GM11168 (cell line): ENCODE results near the gene JAK3.
"Not testable (repeated sequence)": the region's sequence is repeated elsewhere in the genome, so short reads cannot be mapped to it uniquely, and the experiment has no call there.

Experiments
- in situ Hi-C: fragments of 300-500 bp; cut with MboI; formaldehyde crosslinking; loops from one replicate; pipeline ENCODE4 v1.12.0; 2022; ENCODE audit warnings: low sequenced_read_pairs; ENCODE audit not compliant: unreplicated experiment

Gene JAK3

GRCh38 chr19:17847538-17848366, at the start of gene JAK3:
TSS of gene JAK3 (minus strand) at chr19:17847982. CDS start at chr19:17844417, 3,565 bp downstream.
- in situ Hi-C loops = no loop called here

- in situ Hi-C loops = no loop called here
Measured at GRCh38 chr19:17893766-17894165, 46.0 kb upstream of the JAK3 start.

- in situ Hi-C loops = no loop called here
Measured at GRCh38 chr19:17889609-17890214, 41.9 kb upstream of the JAK3 start.

- in situ Hi-C loops = no loop called here
Measured at GRCh38 chr19:17888260-17888659, 40.5 kb upstream of the JAK3 start.

- in situ Hi-C loops = not testable (repeated sequence)
Measured at GRCh38 chr19:17887221-17887620, 39.4 kb upstream of the JAK3 start.

- in situ Hi-C loops = no loop called here
Measured at GRCh38 chr19:17886515-17886914, 38.7 kb upstream of the JAK3 start.

GRCh38 chr19:17883627-17884410, 36.0 kb upstream of the JAK3 start:
- in situ Hi-C loops = no loop called here

GRCh38 chr19:17881701-17882100, 33.9 kb upstream of the JAK3 start:
- in situ Hi-C loops = no loop called here

GRCh38 chr19:17879466-17879865, 31.7 kb upstream of the JAK3 start:
- in situ Hi-C loops = no loop called here

GRCh38 chr19:17877696-17878095, 29.9 kb upstream of the JAK3 start:
- in situ Hi-C loops = no loop called here

GRCh38 chr19:17874758-17875135, 27.0 kb upstream of the JAK3 start:
- in situ Hi-C loops = no loop called here

GRCh38 chr19:17873786-17874757, 26.3 kb upstream of the JAK3 start:
- in situ Hi-C loops = no loop called here

GRCh38 chr19:17872251-17873001, 24.6 kb upstream of the JAK3 start:
- in situ Hi-C loops = no loop called here

- in situ Hi-C loops = no loop called here
Measured at GRCh38 chr19:17871878-17872250, 24.1 kb upstream of the JAK3 start, which contains the start of gene SLC5A5. TSS of gene SLC5A5 (plus strand) at chr19:17871945. CDS start at chr19:17872320, 375 bp downstream.

- in situ Hi-C loops = no loop called here
Measured at GRCh38 chr19:17871032-17871877, 23.5 kb upstream of the JAK3 start.

- in situ Hi-C loops = no loop called here
Measured at GRCh38 chr19:17869114-17869608, 21.4 kb upstream of the JAK3 start.

GRCh38 chr19:17868669-17869068, 20.9 kb upstream of the JAK3 start:
- in situ Hi-C loops = no loop called here

GRCh38 chr19:17866964-17867486, 19.2 kb upstream of the JAK3 start:
- in situ Hi-C loops = no loop called here
